Chondrocyte (in vitro differentiated cells): ENCODE data around the gene GYS1. TPM values are rescaled to one million over a fixed set of nuclear protein-coding genes. Genes with fewer than 3 reads are reported as not detected.

Experiments used
- DNase-seq: peaks from one replicate; pipeline ENCODE4 v3.0.0; 2021; ENCODE audit warnings: mixed read lengths, low spot score
- H3K27ac Mint-ChIP-seq: one replicate; pipeline ENCODE4 v1.8.0; 2021; ENCODE audit warnings: mild to moderate bottlenecking, moderate library complexity, mixed read lengths; ENCODE audit not compliant: unreplicated experiment
- H3K27me3 Mint-ChIP-seq: 2 replicates; pipeline ENCODE4 v1.8.0; 2021; ENCODE audit warnings: low read depth, mixed read lengths
- H3K36me3 Mint-ChIP-seq: 2 replicates; pipeline ENCODE4 v1.8.0; 2021; ENCODE audit warnings: low read depth, mixed read lengths
- H3K4me1 Mint-ChIP-seq: 2 replicates; pipeline ENCODE4 v1.8.0; 2021; ENCODE audit warnings: low read depth, mild to moderate bottlenecking, mixed read lengths
- H3K4me3 Mint-ChIP-seq: one replicate; pipeline ENCODE4 v1.8.0; 2021; ENCODE audit warnings: mild to moderate bottlenecking, moderate library complexity, mixed read lengths; ENCODE audit not compliant: unreplicated experiment
- H3K9me3 Mint-ChIP-seq: 2 replicates; pipeline ENCODE4 v1.8.0; 2021; ENCODE audit warnings: low read depth, mixed read lengths
- CTCF ChIP-seq: fragments of 200-600 bp; sonication (generic); IDR thresholded peaks from 2 replicates; pipeline ENCODE4 v1.5.0; 2021; ENCODE audit warnings: antibody characterized with exemption, mild to moderate bottlenecking, moderate library complexity
- total RNA-seq: library from RNA; stranded (reverse); gene quantifications from 3 replicates; pipeline ENCODE4 v1.2.1, GENCODE V29; 2021

The GYS1 gene
- total RNA-seq, 1 donor from 2014 or later = 51.1 TPM

GRCh38 chr19:48991011-48991609 is 2.0 kb downstream of the GYS1 start:
- H3K27ac Mint-ChIP-seq = no peak overlapping the region
- H3K9me3 Mint-ChIP-seq = no peaks in the 10 kb centered on the region
- peaks cover 40% of the 10 kb centered on the region for H3K4me1 Mint-ChIP-seq
- H3K4me3 Mint-ChIP-seq = peak overlapping the region; percentile 98
- no peak for TF ChIP-seq CTCF
- no peak for DNase-seq
- no peaks in the 10 kb centered on the region for H3K27me3 Mint-ChIP-seq
- peaks cover 14% of the 10 kb centered on the region for H3K36me3 Mint-ChIP-seq

- Mint-ChIP-seq H3K4me1 (peaks cover 40% of the 10 kb centered on the region), H3K27ac (no peak overlapping the region), H3K9me3 (no peaks in the 10 kb centered on the region), H3K4me3 (no peak overlapping the region), H3K36me3 (peaks cover 17% of the 10 kb centered on the region), H3K27me3 (no peaks in the 10 kb centered on the region)
- no peak for DNase-seq
- no peak for TF ChIP-seq CTCF
Measured at GRCh38 chr19:48990400-48990799, 2.7 kb downstream of the GYS1 start.

- Mint-ChIP-seq H3K4me1 (peaks cover 34% of the 10 kb centered on the region), H3K4me3 (no peak overlapping the region), H3K9me3 (no peaks in the 10 kb centered on the region), H3K36me3 (peaks cover 19% of the 10 kb centered on the region), H3K27me3 (no peaks in the 10 kb centered on the region), H3K27ac (peak overlapping the region; percentile 36)
- TF ChIP-seq CTCF = no peak
- DNase-seq = no peak
Measured at GRCh38 chr19:48989701-48990291, 3.3 kb downstream of the GYS1 start.

- Mint-ChIP-seq H3K4me1 (peaks cover 25% of the 10 kb centered on the region), H3K27me3 (no peaks in the 10 kb centered on the region), H3K4me3 (no peak overlapping the region), H3K9me3 (no peaks in the 10 kb centered on the region), H3K36me3 (peaks cover 19% of the 10 kb centered on the region), H3K27ac (peak overlapping the region; percentile 23)
- no peak for TF ChIP-seq CTCF
- no peak for DNase-seq
Measured at GRCh38 chr19:48988860-48989259, 4.2 kb downstream of the GYS1 start.

GRCh38 chr19:48988286-48988685 is 4.8 kb downstream of the GYS1 start:
- Mint-ChIP-seq H3K27me3 (no peaks in the 10 kb centered on the region), H3K27ac (no peak overlapping the region), H3K9me3 (no peaks in the 10 kb centered on the region), H3K4me1 (peaks cover 22% of the 10 kb centered on the region), H3K4me3 (no peak overlapping the region), H3K36me3 (peaks cover 17% of the 10 kb centered on the region)
- TF ChIP-seq CTCF = no peak
- no peak for DNase-seq
